ENCODE results near the gene MAP4K5. TPM values are rescaled to one million over a fixed set of nuclear protein-coding genes. Genes with fewer than 3 reads are reported as not detected.

The MAP4K5 gene
- total RNA-seq, 1 experiment from 2014 or later, result 39.1 TPM

DNA sequence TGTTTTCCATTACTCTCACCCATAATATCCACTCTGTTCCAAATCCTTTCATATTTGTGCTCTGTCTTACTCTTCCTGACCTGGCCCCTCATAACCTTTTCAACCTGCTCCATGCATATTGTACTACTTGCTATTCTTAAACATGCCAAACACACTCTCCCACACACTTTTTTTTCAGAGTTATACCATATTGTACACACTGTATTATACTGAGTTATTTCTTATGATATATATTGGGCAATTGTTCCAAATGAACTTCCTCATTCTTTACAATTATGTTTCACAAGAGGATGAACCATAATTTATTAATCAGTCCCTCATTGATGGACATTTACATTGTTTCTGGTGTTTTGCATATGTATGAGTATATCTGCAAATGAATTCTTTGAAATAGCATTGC lies 46.1 kb upstream of the MAP4K5 start:
- H3K27me3 ChIP-seq (ENCODE audit: insufficient read depth, low read length), result no peaks in the 10 kb centered on the region
- DNase-seq (ENCODE audit: low read depth, low spot score) (no peak), ATAC-seq (no peak)
- ChIA-PET POLR2A (no interaction called here), RAD21 (ENCODE audit: low non-redundant PET in 1 of 2, low total read pairs in 2 of 2, uncharacterized antibody in 2 of 2, unreplicated experiment in 2 of 2) (no interaction called here), CTCF (no interaction called here)
- H3K36me3 ChIP-seq (ENCODE audit: control insufficient read depth in 1 of 2, insufficient read depth in 2 of 2, low read length in 2 of 2), result no peaks in the 10 kb centered on the region
- no peak overlapping the region for H3K4me2 ChIP-seq (ENCODE audit: low read length)
- TF ChIP-seq, protein P1, sequence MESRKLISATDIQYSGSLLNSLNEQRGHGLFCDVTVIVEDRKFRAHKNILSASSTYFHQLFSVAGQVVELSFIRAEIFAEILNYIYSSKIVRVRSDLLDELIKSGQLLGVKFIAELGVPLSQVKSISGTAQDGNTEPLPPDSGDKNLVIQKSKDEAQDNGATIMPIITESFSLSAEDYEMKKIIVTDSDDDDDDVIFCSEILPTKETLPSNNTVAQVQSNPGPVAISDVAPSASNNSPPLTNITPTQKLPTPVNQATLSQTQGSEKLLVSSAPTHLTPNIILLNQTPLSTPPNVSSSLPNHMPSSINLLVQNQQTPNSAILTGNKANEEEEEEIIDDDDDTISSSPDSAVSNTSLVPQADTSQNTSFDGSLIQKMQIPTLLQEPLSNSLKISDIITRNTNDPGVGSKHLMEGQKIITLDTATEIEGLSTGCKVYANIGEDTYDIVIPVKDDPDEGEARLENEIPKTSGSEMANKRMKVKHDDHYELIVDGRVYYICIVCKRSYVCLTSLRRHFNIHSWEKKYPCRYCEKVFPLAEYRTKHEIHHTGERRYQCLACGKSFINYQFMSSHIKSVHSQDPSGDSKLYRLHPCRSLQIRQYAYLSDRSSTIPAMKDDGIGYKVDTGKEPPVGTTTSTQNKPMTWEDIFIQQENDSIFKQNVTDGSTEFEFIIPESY (IDR thresholded peaks at IDR 0.05; ENCODE audit: extremely low read depth, insufficient replicate concordance, low read length), result no peak
- TF ChIP-seq, protein P2, sequence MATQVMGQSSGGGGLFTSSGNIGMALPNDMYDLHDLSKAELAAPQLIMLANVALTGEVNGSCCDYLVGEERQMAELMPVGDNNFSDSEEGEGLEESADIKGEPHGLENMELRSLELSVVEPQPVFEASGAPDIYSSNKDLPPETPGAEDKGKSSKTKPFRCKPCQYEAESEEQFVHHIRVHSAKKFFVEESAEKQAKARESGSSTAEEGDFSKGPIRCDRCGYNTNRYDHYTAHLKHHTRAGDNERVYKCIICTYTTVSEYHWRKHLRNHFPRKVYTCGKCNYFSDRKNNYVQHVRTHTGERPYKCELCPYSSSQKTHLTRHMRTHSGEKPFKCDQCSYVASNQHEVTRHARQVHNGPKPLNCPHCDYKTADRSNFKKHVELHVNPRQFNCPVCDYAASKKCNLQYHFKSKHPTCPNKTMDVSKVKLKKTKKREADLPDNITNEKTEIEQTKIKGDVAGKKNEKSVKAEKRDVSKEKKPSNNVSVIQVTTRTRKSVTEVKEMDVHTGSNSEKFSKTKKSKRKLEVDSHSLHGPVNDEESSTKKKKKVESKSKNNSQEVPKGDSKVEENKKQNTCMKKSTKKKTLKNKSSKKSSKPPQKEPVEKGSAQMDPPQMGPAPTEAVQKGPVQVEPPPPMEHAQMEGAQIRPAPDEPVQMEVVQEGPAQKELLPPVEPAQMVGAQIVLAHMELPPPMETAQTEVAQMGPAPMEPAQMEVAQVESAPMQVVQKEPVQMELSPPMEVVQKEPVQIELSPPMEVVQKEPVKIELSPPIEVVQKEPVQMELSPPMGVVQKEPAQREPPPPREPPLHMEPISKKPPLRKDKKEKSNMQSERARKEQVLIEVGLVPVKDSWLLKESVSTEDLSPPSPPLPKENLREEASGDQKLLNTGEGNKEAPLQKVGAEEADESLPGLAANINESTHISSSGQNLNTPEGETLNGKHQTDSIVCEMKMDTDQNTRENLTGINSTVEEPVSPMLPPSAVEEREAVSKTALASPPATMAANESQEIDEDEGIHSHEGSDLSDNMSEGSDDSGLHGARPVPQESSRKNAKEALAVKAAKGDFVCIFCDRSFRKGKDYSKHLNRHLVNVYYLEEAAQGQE (IDR thresholded peaks at IDR 0.05; ENCODE audit: low read depth), result no peak
- TF ChIP-seq EZH2phosphoT487 (IDR thresholded peaks at IDR 0.05; ENCODE audit: borderline replicate concordance), result no peak
- TF ChIP-seq ZFX (IDR thresholded peaks at IDR 0.05), result no peak
- TF ChIP-seq, protein P3, sequence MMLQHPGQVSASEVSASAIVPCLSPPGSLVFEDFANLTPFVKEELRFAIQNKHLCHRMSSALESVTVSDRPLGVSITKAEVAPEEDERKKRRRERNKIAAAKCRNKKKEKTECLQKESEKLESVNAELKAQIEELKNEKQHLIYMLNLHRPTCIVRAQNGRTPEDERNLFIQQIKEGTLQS (IDR thresholded peaks at IDR 0.05), result no peak
- no peak for TF ChIP-seq EZH2 (IDR thresholded peaks at IDR 0.05)
- no peak for TF ChIP-seq CEBPB (IDR thresholded peaks at IDR 0.05; ENCODE audit: low read depth)
- TF ChIP-seq, protein P4, sequence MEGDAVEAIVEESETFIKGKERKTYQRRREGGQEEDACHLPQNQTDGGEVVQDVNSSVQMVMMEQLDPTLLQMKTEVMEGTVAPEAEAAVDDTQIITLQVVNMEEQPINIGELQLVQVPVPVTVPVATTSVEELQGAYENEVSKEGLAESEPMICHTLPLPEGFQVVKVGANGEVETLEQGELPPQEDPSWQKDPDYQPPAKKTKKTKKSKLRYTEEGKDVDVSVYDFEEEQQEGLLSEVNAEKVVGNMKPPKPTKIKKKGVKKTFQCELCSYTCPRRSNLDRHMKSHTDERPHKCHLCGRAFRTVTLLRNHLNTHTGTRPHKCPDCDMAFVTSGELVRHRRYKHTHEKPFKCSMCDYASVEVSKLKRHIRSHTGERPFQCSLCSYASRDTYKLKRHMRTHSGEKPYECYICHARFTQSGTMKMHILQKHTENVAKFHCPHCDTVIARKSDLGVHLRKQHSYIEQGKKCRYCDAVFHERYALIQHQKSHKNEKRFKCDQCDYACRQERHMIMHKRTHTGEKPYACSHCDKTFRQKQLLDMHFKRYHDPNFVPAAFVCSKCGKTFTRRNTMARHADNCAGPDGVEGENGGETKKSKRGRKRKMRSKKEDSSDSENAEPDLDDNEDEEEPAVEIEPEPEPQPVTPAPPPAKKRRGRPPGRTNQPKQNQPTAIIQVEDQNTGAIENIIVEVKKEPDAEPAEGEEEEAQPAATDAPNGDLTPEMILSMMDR (IDR thresholded peaks at IDR 0.05 in 2 of 3, conservative IDR thresholded peaks at IDR 0.05 in 1 of 3; ENCODE audit: borderline replicate concordance in 1 of 3, insufficient read depth in 1 of 3, low read depth in 2 of 3, low read length in 2 of 3), result no peak
- no peak for TF ChIP-seq MAX (IDR thresholded peaks at IDR 0.05)
- no peaks in the 10 kb centered on the region for H4K20me1 ChIP-seq (ENCODE audit: insufficient read depth)
- H3K9ac ChIP-seq (ENCODE audit: low read length), result no peak overlapping the region
- BruUV-seq (replicated peaks), result no TSS peak
- H3K9me2 ChIP-seq (ENCODE audit: insufficient read depth), result peaks cover 5% of the 10 kb centered on the region; the same call in 1 of the 2 replicates
- H3K4me3 ChIP-seq (replicated peaks in 1 of 2; ENCODE audit: low read depth in 1 of 2, low read length in 2 of 2), result no peak overlapping the region
- H3K79me2 ChIP-seq (ENCODE audit: insufficient read depth, low read length), result no peaks in the 10 kb centered on the region
- peaks cover 0 to 8% of the 10 kb centered on the region in 2 experiments; a peak in 2 of 4 replicates for H3K4me1 ChIP-seq (ENCODE audit: control insufficient read depth in 1 of 2, insufficient read depth in 2 of 2, low read length in 2 of 2)
- H3K27ac ChIP-seq (ENCODE audit: low read depth, low read length), result no peak overlapping the region
- H3K9me3 ChIP-seq (ENCODE audit: control insufficient read depth in 1 of 2, insufficient read depth in 1 of 2, low read depth in 1 of 2, low read length in 2 of 2), result no peaks in the 10 kb centered on the region
- no peak overlapping the region for H2AFZ ChIP-seq (ENCODE audit: low read depth, low read length, poor library complexity, severe bottlenecking)
- intact Hi-C loops (cut with micrococcal nuclease), result no loop called here
